ENCODE results near the gene NISCH. TPM values are rescaled to one million over a fixed set of nuclear protein-coding genes. Genes with fewer than 3 reads are reported as not detected.
A peak's percentile ranks its signal among the peaks of the same experiment; 100 is the strongest.

Gene NISCH
- polyA plus RNA-seq, 3 donors: 9.7 to 106 (median 13.1) TPM

DNA sequence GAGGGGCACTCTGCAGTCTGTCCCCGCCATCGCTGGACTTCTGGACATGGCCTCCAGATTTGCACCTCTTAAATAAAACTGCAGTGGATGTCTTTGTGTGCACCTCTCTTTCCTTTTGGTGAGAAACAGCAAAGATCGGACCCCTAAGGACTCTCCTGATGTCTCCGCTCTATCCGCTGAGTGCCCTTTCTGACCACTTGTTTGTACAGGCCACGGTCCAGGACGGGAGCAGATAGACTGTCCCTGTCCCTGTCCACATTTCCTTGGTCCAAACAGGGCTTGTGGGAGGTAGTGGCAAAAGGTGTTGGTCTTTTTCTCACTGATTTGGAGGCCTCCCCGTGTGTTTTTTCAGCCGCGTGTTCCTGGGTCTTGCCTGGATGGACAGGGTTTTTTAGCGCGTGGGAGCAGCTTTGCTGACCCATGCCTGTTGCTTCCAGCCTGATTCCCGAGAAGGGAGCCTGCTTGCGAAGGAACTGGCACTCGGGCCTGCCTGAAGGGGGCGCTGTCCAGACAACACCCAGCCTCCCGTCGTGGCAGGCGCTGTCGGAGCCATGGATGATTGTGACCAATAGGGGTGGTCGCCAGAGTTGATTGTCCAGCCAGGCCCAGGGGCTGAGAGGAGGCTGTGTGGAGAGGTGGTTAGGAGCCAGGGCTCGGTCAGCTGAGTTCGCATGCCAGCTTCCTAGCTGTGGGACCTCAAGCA is 26.6 kb downstream of the NISCH start:
- no peak for DNase-seq
- Mint-ChIP-seq H3K27me3 (ENCODE audit: low read depth in 3 of 3) (peaks cover 0 to 5% (median 0%) of the 10 kb centered on the region in 3 donors), H3K36me3 (peaks cover 90 to 99% of the 10 kb centered on the region in 2 donors), H3K4me1 (peaks cover 37% of the 10 kb centered on the region), H3K4me3 (no peak overlapping the region), H3K27ac (no peak overlapping the region), H3K9me3 (no peaks in the 10 kb centered on the region)
- Histone ChIP-seq H3K4me2 (replicated peaks; ENCODE audit: extremely low read depth, low read length, poor library complexity, severe bottlenecking) (no peak overlapping the region), H3K79me2 (ENCODE audit: insufficient read depth, low read length) (peaks cover 8% of the 10 kb centered on the region), H3K4me1 (ENCODE audit: control insufficient read depth in 1 of 2, insufficient read depth in 2 of 2, low read length in 2 of 2) (peaks cover 31 to 41% of the 10 kb centered on the region in 2 donors), H3K27ac (ENCODE audit: low read depth in 1 of 2, low read length in 2 of 2) (no peak overlapping the region), H3K9ac (ENCODE audit: insufficient read depth, low read length, poor library complexity, severe bottlenecking) (no peak overlapping the region), H3K9me3 (replicated peaks in 1 of 2; ENCODE audit: control insufficient read depth in 1 of 2, insufficient read depth in 1 of 2, low read length in 2 of 2) (no peaks in the 10 kb centered on the region), H3K4me3 (replicated peaks in 1 of 3; ENCODE audit: low read depth in 2 of 3, low read length in 3 of 3) (no peak overlapping the region), H4K20me1 (ENCODE audit: insufficient read depth, low read length) (no peaks in the 10 kb centered on the region), H2AFZ (ENCODE audit: insufficient read depth, low read depth, low read length, poor library complexity, severe bottlenecking) (no peak overlapping the region), H3K27me3 (ENCODE audit: control insufficient read depth in 2 of 2, insufficient read depth in 2 of 2, low read length in 2 of 2) (no peaks in the 10 kb centered on the region), H3K36me3 (replicated peaks in 1 of 2; ENCODE audit: control insufficient read depth in 1 of 2, insufficient read depth in 2 of 2, low read length in 2 of 2) (peaks cover 76 to 96% of the 10 kb centered on the region in 2 donors)
- peak; percentile 40 for TF ChIP-seq CTCF (IDR thresholded peaks at IDR 0.05)
- intact Hi-C loops (cut with micrococcal nuclease): no loop called here
- WGBS (ENCODE audit: insufficient coverage): 94% methylated on average over 23 of the region's 23 CpGs

DNA sequence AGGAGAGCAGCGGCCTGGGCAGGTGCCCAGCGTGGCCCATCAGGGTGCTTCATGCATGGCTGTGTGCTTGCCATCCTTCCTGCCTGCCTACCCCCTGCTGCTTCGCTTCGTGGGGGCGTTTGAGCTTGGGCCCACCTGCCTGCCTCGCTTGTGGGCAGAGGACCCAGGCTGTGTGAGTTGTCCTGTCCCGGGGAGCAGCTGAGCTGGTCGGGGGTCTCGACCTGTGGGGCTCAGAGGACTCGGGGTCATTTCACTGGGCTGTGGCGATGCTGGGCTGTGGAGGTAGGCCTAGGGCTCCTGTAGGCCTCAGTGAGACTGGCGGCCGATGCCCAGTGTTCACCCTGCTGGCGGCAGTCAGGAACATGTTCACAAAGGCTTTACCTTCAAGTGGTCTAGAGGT is 27.7 kb downstream of the NISCH start:
- peaks cover 90 to 99% of the 10 kb centered on the region in 2 donors for H3K36me3 Mint-ChIP-seq
- Histone ChIP-seq H3K4me2 (replicated peaks; ENCODE audit: extremely low read depth, low read length, poor library complexity, severe bottlenecking) (no peak overlapping the region), H3K9me3 (replicated peaks in 1 of 2; ENCODE audit: control insufficient read depth in 1 of 2, insufficient read depth in 1 of 2, low read length in 2 of 2) (no peaks in the 10 kb centered on the region), H3K27me3 (ENCODE audit: control insufficient read depth in 2 of 2, insufficient read depth in 2 of 2, low read length in 2 of 2) (no peaks in the 10 kb centered on the region), H4K20me1 (ENCODE audit: insufficient read depth, low read length) (no peaks in the 10 kb centered on the region), H3K36me3 (replicated peaks in 1 of 2; ENCODE audit: control insufficient read depth in 1 of 2, insufficient read depth in 2 of 2, low read length in 2 of 2) (peaks cover 76 to 96% of the 10 kb centered on the region in 2 donors), H2AFZ (ENCODE audit: insufficient read depth, low read depth, low read length, poor library complexity, severe bottlenecking) (no peak overlapping the region), H3K79me2 (ENCODE audit: insufficient read depth, low read length) (peaks cover 5% of the 10 kb centered on the region), H3K4me3 (replicated peaks in 1 of 3; ENCODE audit: low read depth in 2 of 3, low read length in 3 of 3) (no peak overlapping the region), H3K27ac (ENCODE audit: low read depth in 1 of 2, low read length in 2 of 2) (no peak overlapping the region), H3K9ac (ENCODE audit: insufficient read depth, low read length, poor library complexity, severe bottlenecking) (no peak overlapping the region), H3K4me1 (ENCODE audit: control insufficient read depth in 1 of 2, insufficient read depth in 2 of 2, low read length in 2 of 2) (peaks cover 20 to 30% of the 10 kb centered on the region in 2 donors)
- no peaks in the 10 kb centered on the region for H3K9me3 Mint-ChIP-seq
- intact Hi-C loops (cut with micrococcal nuclease): no loop called here
- no peak overlapping the region for H3K4me3 Mint-ChIP-seq
- WGBS (ENCODE audit: insufficient coverage): 88% methylated on average over 10 of the region's 14 CpGs
- peak overlapping the region in 1 of 7 donors; percentile 3 for H3K27ac Mint-ChIP-seq
- H3K27me3 Mint-ChIP-seq (ENCODE audit: low read depth in 3 of 3): peaks cover 0 to 5% (median 0%) of the 10 kb centered on the region in 3 donors
- TF ChIP-seq CTCF (IDR thresholded peaks at IDR 0.05): no peak
- DNase-seq: no peak
- H3K4me1 Mint-ChIP-seq: peaks cover 26% of the 10 kb centered on the region

Measured in CD14-positive monocyte (primary cell).